ENCODE measurements around the gene ZNF577.

- no peak for TF ChIP-seq CTCF (IDR thresholded peaks at IDR 0.05 in 4 of 5, conservative IDR thresholded peaks at IDR 0.05 in 1 of 5)
- TF ChIP-seq POLR2A (IDR thresholded peaks at IDR 0.05) = no peak
Observed at GRCh38 chr19:51915324-51915867, 27.6 kb upstream of the ZNF577 start.
